Measurements from ENCODE around the gene NR1H3. TPM values are rescaled to one million over a fixed set of nuclear protein-coding genes. Genes with fewer than 3 reads are reported as not detected.

The NR1H3 gene
- total RNA-seq, 1 experiment from 2014 or later: 6.9 TPM

- no peak overlapping the region for H3K27ac ChIP-seq (ENCODE audit: low read length)
- H2AFZ ChIP-seq (ENCODE audit: low read length): no peak overlapping the region
- H3K36me3 ChIP-seq (ENCODE audit: insufficient read depth, low read length): peaks cover 51% of the 10 kb centered on the region
- no peaks in the 10 kb centered on the region for H3K9me3 ChIP-seq (ENCODE audit: low read length)
- no peak overlapping the region for H3K4me2 ChIP-seq (ENCODE audit: low read depth, low read length, poor library complexity, severe bottlenecking)
- no peaks in the 10 kb centered on the region for H4K20me1 ChIP-seq (ENCODE audit: insufficient read depth, low read depth, low read length)
- no peaks in the 10 kb centered on the region for H3K4me1 ChIP-seq (ENCODE audit: low read length)
- no peaks in the 10 kb centered on the region for H3K27me3 ChIP-seq (ENCODE audit: low read length)
- H3K79me2 ChIP-seq (ENCODE audit: low read length): no peaks in the 10 kb centered on the region
- no peak for DNase-seq
- H3K9ac ChIP-seq (ENCODE audit: low read length): no peak overlapping the region
- H3K4me3 ChIP-seq (ENCODE audit: low read length): no peak overlapping the region
- no peaks in the 10 kb centered on the region for H3K9me2 ChIP-seq (replicated peaks; ENCODE audit: insufficient read depth, low read length)
These were observed 30.3 kb downstream of the NR1H3 start for GRCh38 chr11:47288066-47288465.

- Histone ChIP-seq H3K4me2 (ENCODE audit: low read depth, low read length, poor library complexity, severe bottlenecking) (no peak overlapping the region), H3K27me3 (ENCODE audit: low read length) (no peaks in the 10 kb centered on the region), H3K9me2 (replicated peaks; ENCODE audit: insufficient read depth, low read length) (no peaks in the 10 kb centered on the region), H3K36me3 (ENCODE audit: insufficient read depth, low read length) (peaks cover 51% of the 10 kb centered on the region), H3K9me3 (ENCODE audit: low read length) (no peaks in the 10 kb centered on the region), H4K20me1 (ENCODE audit: insufficient read depth, low read depth, low read length) (no peaks in the 10 kb centered on the region), H3K9ac (ENCODE audit: low read length) (no peak overlapping the region), H3K27ac (ENCODE audit: low read length) (no peak overlapping the region), H3K79me2 (ENCODE audit: low read length) (no peaks in the 10 kb centered on the region), H3K4me3 (ENCODE audit: low read length) (no peak overlapping the region), H2AFZ (ENCODE audit: low read length) (no peak overlapping the region), H3K4me1 (ENCODE audit: low read length) (no peaks in the 10 kb centered on the region)
- no peak for DNase-seq
These were observed 32.1 kb downstream of the NR1H3 start for GRCh38 chr11:47289856-47290255.

GRCh38 chr11:47295385-47295784, 37.6 kb downstream of the NR1H3 start:
- H3K9me3 ChIP-seq (ENCODE audit: low read length): no peaks in the 10 kb centered on the region
- no peak overlapping the region for H3K27ac ChIP-seq (ENCODE audit: low read length)
- no peak overlapping the region for H3K4me2 ChIP-seq (ENCODE audit: low read depth, low read length, poor library complexity, severe bottlenecking)
- no peaks in the 10 kb centered on the region for H4K20me1 ChIP-seq (ENCODE audit: insufficient read depth, low read depth, low read length)
- H3K4me3 ChIP-seq (ENCODE audit: low read length): no peak overlapping the region
- H3K4me1 ChIP-seq (ENCODE audit: low read length): no peaks in the 10 kb centered on the region
- H3K79me2 ChIP-seq (ENCODE audit: low read length): peaks cover 8% of the 10 kb centered on the region
- H3K36me3 ChIP-seq (ENCODE audit: insufficient read depth, low read length): peaks cover 75% of the 10 kb centered on the region
- H3K9me2 ChIP-seq (replicated peaks; ENCODE audit: insufficient read depth, low read length): no peaks in the 10 kb centered on the region
- no peak overlapping the region for H2AFZ ChIP-seq (ENCODE audit: low read length)
- H3K27me3 ChIP-seq (ENCODE audit: low read length): no peaks in the 10 kb centered on the region
- no peak for DNase-seq
- H3K9ac ChIP-seq (ENCODE audit: low read length): no peak overlapping the region

GRCh38 chr11:47296045-47296444, 38.2 kb downstream of the NR1H3 start:
- no peaks in the 10 kb centered on the region for H4K20me1 ChIP-seq (ENCODE audit: insufficient read depth, low read depth, low read length)
- no peak overlapping the region for H3K27ac ChIP-seq (ENCODE audit: low read length)
- peaks cover 8% of the 10 kb centered on the region for H3K79me2 ChIP-seq (ENCODE audit: low read length)
- peaks cover 73% of the 10 kb centered on the region for H3K36me3 ChIP-seq (ENCODE audit: insufficient read depth, low read length)
- no peak overlapping the region for H3K4me3 ChIP-seq (ENCODE audit: low read length)
- H3K4me2 ChIP-seq (ENCODE audit: low read depth, low read length, poor library complexity, severe bottlenecking): no peak overlapping the region
- DNase-seq: no peak
- no peaks in the 10 kb centered on the region for H3K9me3 ChIP-seq (ENCODE audit: low read length)
- H3K9ac ChIP-seq (ENCODE audit: low read length): no peak overlapping the region
- no peak overlapping the region for H2AFZ ChIP-seq (ENCODE audit: low read length)
- H3K9me2 ChIP-seq (replicated peaks; ENCODE audit: insufficient read depth, low read length): no peaks in the 10 kb centered on the region
- no peaks in the 10 kb centered on the region for H3K4me1 ChIP-seq (ENCODE audit: low read length)
- no peaks in the 10 kb centered on the region for H3K27me3 ChIP-seq (ENCODE audit: low read length)

GRCh38 chr11:47299078-47299477, 41.3 kb downstream of the NR1H3 start:
- no peaks in the 10 kb centered on the region for H4K20me1 ChIP-seq (ENCODE audit: insufficient read depth, low read depth, low read length)
- H3K9ac ChIP-seq (ENCODE audit: low read length): no peak overlapping the region
- H3K4me2 ChIP-seq (ENCODE audit: low read depth, low read length, poor library complexity, severe bottlenecking): no peak overlapping the region
- H3K79me2 ChIP-seq (ENCODE audit: low read length): peaks cover 16% of the 10 kb centered on the region
- H3K9me3 ChIP-seq (ENCODE audit: low read length): no peaks in the 10 kb centered on the region
- no peak for DNase-seq
- H3K27me3 ChIP-seq (ENCODE audit: low read length): no peaks in the 10 kb centered on the region
- peaks cover 71% of the 10 kb centered on the region for H3K36me3 ChIP-seq (ENCODE audit: insufficient read depth, low read length)
- no peak overlapping the region for H3K27ac ChIP-seq (ENCODE audit: low read length)
- H3K9me2 ChIP-seq (replicated peaks; ENCODE audit: insufficient read depth, low read length): no peaks in the 10 kb centered on the region
- H2AFZ ChIP-seq (ENCODE audit: low read length): no peak overlapping the region
- H3K4me1 ChIP-seq (ENCODE audit: low read length): no peaks in the 10 kb centered on the region
- H3K4me3 ChIP-seq (ENCODE audit: low read length): no peak overlapping the region

- Histone ChIP-seq H3K4me1 (ENCODE audit: low read length) (peaks cover 21% of the 10 kb centered on the region), H3K9me2 (replicated peaks; ENCODE audit: insufficient read depth, low read length) (no peaks in the 10 kb centered on the region), H3K9me3 (ENCODE audit: low read length) (no peaks in the 10 kb centered on the region), H3K4me3 (ENCODE audit: low read length) (no peak overlapping the region), H2AFZ (ENCODE audit: low read length) (no peak overlapping the region), H3K9ac (ENCODE audit: low read length) (no peak overlapping the region), H3K79me2 (ENCODE audit: low read length) (peaks cover 21% of the 10 kb centered on the region), H3K4me2 (ENCODE audit: low read depth, low read length, poor library complexity, severe bottlenecking) (no peak overlapping the region), H3K27me3 (ENCODE audit: low read length) (no peaks in the 10 kb centered on the region), H3K27ac (ENCODE audit: low read length) (no peak overlapping the region), H3K36me3 (ENCODE audit: insufficient read depth, low read length) (peaks cover 46% of the 10 kb centered on the region), H4K20me1 (ENCODE audit: insufficient read depth, low read depth, low read length) (no peaks in the 10 kb centered on the region; the same call in 1 of the 2 replicates)
- no peak for DNase-seq
These were observed 45.1 kb downstream of the NR1H3 start for GRCh38 chr11:47302853-47303252.

- H3K4me2 ChIP-seq (ENCODE audit: low read depth, low read length, poor library complexity, severe bottlenecking): peak overlapping the region; percentile 15
- H3K27me3 ChIP-seq (ENCODE audit: low read length): no peaks in the 10 kb centered on the region
- H2AFZ ChIP-seq (ENCODE audit: low read length): no peak overlapping the region
- H3K4me3 ChIP-seq (ENCODE audit: low read length): no peak overlapping the region
- H3K79me2 ChIP-seq (ENCODE audit: low read length): peaks cover 14% of the 10 kb centered on the region; the same call in 1 of the 2 replicates
- peaks cover 31% of the 10 kb centered on the region for H3K36me3 ChIP-seq (ENCODE audit: insufficient read depth, low read length)
- peak overlapping the region; percentile 65 for H3K27ac ChIP-seq (ENCODE audit: low read length)
- H4K20me1 ChIP-seq (ENCODE audit: insufficient read depth, low read depth, low read length): no peaks in the 10 kb centered on the region; the same call in 1 of the 2 replicates
- H3K9me3 ChIP-seq (ENCODE audit: low read length): no peaks in the 10 kb centered on the region
- H3K9ac ChIP-seq (ENCODE audit: low read length): peak overlapping the region; percentile 32
- no peaks in the 10 kb centered on the region for H3K9me2 ChIP-seq (replicated peaks; ENCODE audit: insufficient read depth, low read length)
- H3K4me1 ChIP-seq (ENCODE audit: low read length): peaks cover 21% of the 10 kb centered on the region
- DNase-seq: no peak
These were observed 48.1 kb downstream of the NR1H3 start for GRCh38 chr11:47305734-47306483.

GRCh38 chr11:47306484-47306844, 48.7 kb downstream of the NR1H3 start:
- H3K79me2 ChIP-seq (ENCODE audit: low read length): peaks cover 16% of the 10 kb centered on the region; the same call in 1 of the 2 replicates
- H3K9me3 ChIP-seq (ENCODE audit: low read length): no peaks in the 10 kb centered on the region
- peaks cover 21% of the 10 kb centered on the region for H3K4me1 ChIP-seq (ENCODE audit: low read length)
- no peak overlapping the region for H2AFZ ChIP-seq (ENCODE audit: low read length)
- no peaks in the 10 kb centered on the region; the same call in 1 of the 2 replicates for H4K20me1 ChIP-seq (ENCODE audit: insufficient read depth, low read depth, low read length)
- H3K27ac ChIP-seq (ENCODE audit: low read length): peak overlapping the region; percentile 65
- no peaks in the 10 kb centered on the region for H3K9me2 ChIP-seq (replicated peaks; ENCODE audit: insufficient read depth, low read length)
- peaks cover 33% of the 10 kb centered on the region for H3K36me3 ChIP-seq (ENCODE audit: insufficient read depth, low read length)
- no peak overlapping the region for H3K4me2 ChIP-seq (ENCODE audit: low read depth, low read length, poor library complexity, severe bottlenecking)
- no peak overlapping the region for H3K4me3 ChIP-seq (ENCODE audit: low read length)
- H3K27me3 ChIP-seq (ENCODE audit: low read length): no peaks in the 10 kb centered on the region
- DNase-seq: no peak
- H3K9ac ChIP-seq (ENCODE audit: low read length): peak overlapping the region; percentile 32
